Measurements from ENCODE around the gene LDLRAD1. TPM values are rescaled to one million over a fixed set of nuclear protein-coding genes. Genes with fewer than 3 reads are reported as not detected.

LDLRAD1 gene
- polyA plus RNA-seq, 3 donors = not detected

DNA sequence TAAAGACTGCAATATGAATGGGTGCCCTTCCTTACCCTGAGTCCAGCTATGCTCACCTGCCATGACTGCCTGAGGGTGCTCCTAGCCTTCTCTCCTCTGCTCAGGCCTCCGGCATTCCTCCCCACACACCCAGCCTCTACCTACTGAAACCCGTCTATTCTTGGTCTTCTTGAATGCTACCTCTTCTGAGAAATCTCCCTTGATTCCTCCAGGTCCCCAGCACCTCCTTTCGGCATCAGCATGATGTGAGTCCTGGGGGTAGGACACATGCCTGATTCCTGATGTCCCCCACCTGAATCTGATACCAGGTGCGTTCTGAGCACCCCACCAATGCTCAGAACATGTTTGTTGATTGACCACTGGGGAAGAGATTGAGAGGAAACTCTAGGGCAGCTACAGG lies 8.6 kb downstream of the LDLRAD1 start:
- no peak overlapping the region for H3K27ac ChIP-seq (ENCODE audit: low read depth in 1 of 2, low read length in 2 of 2)
- TF ChIP-seq, protein P1, sequence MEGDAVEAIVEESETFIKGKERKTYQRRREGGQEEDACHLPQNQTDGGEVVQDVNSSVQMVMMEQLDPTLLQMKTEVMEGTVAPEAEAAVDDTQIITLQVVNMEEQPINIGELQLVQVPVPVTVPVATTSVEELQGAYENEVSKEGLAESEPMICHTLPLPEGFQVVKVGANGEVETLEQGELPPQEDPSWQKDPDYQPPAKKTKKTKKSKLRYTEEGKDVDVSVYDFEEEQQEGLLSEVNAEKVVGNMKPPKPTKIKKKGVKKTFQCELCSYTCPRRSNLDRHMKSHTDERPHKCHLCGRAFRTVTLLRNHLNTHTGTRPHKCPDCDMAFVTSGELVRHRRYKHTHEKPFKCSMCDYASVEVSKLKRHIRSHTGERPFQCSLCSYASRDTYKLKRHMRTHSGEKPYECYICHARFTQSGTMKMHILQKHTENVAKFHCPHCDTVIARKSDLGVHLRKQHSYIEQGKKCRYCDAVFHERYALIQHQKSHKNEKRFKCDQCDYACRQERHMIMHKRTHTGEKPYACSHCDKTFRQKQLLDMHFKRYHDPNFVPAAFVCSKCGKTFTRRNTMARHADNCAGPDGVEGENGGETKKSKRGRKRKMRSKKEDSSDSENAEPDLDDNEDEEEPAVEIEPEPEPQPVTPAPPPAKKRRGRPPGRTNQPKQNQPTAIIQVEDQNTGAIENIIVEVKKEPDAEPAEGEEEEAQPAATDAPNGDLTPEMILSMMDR (IDR thresholded peaks at IDR 0.05) = no peak
- intact Hi-C loops (cut with micrococcal nuclease) = no loop called here

DNA sequence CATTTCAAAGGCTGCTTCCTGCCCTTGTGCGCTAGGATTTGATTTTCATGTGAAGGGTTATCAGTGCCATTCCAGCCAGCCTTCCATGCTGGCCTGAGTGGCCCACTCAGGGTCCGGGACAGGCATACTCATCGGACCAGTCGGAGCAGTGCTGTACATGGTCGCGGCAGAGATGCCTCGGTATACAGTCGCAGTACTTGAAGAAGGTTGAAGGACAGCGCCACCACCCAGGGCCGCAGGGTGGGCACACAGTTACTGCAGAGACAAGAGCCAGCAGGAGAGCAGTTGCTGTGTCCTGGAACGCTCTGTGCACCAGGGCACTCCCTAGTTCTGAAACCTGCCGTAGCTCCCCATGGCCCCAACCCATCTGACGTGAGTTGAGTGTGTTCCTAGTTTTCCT lies 9.1 kb downstream of the LDLRAD1 start:
- Mint-ChIP-seq H3K36me3 (no peaks in the 10 kb centered on the region), H3K27ac (no peak overlapping the region), H3K4me3 (no peak overlapping the region), H3K9me3 (peaks cover 0 to 7% (median 2%) of the 10 kb centered on the region in 7 donors), H3K27me3 (ENCODE audit: low read depth in 3 of 3) (peaks cover 3 to 13% (median 8%) of the 10 kb centered on the region in 3 donors), H3K4me1 (no peaks in the 10 kb centered on the region)
- H3K4me2 ChIP-seq (replicated peaks; ENCODE audit: extremely low read depth, low read length, poor library complexity, severe bottlenecking) = no peak overlapping the region
- intact Hi-C loops (cut with micrococcal nuclease) = no loop called here
- no peaks in the 10 kb centered on the region for H3K27me3 ChIP-seq (ENCODE audit: control insufficient read depth in 2 of 2, insufficient read depth in 2 of 2, low read length in 2 of 2)
- no peak for DNase-seq
- H3K4me3 ChIP-seq (replicated peaks in 1 of 3; ENCODE audit: low read depth in 2 of 3, low read length in 3 of 3) = no peak overlapping the region
- H3K27ac ChIP-seq (ENCODE audit: low read depth in 1 of 2, low read length in 2 of 2) = no peak overlapping the region
- no peaks in the 10 kb centered on the region for H3K4me1 ChIP-seq (ENCODE audit: control insufficient read depth in 1 of 2, insufficient read depth in 2 of 2, low read length in 2 of 2)
- WGBS (ENCODE audit: insufficient coverage) = 94% methylated on average over 13 of the region's 13 CpGs
- peaks cover 0 to 6% of the 10 kb centered on the region in 2 donors for H3K9me3 ChIP-seq (replicated peaks in 1 of 2; ENCODE audit: control insufficient read depth in 1 of 2, insufficient read depth in 1 of 2, low read length in 2 of 2)
- no peaks in the 10 kb centered on the region for H3K79me2 ChIP-seq (ENCODE audit: insufficient read depth, low read length)
- no peak overlapping the region for H3K9ac ChIP-seq (ENCODE audit: insufficient read depth, low read length, poor library complexity, severe bottlenecking)
- no peaks in the 10 kb centered on the region for H3K36me3 ChIP-seq (replicated peaks in 1 of 2; ENCODE audit: control insufficient read depth in 1 of 2, insufficient read depth in 2 of 2, low read length in 2 of 2)
- H4K20me1 ChIP-seq (ENCODE audit: insufficient read depth, low read length) = no peaks in the 10 kb centered on the region
- TF ChIP-seq, protein P1 (IDR thresholded peaks at IDR 0.05) = no peak
- no peak overlapping the region for H2AFZ ChIP-seq (ENCODE audit: insufficient read depth, low read depth, low read length, poor library complexity, severe bottlenecking)

More for the DNA sequence above, 8.6 kb downstream of the LDLRAD1 start:
- H3K4me3 Mint-ChIP-seq = no peak overlapping the region
- no peaks in the 10 kb centered on the region for H3K36me3 Mint-ChIP-seq
- no peak for DNase-seq
- Histone ChIP-seq H3K4me1 (ENCODE audit: control insufficient read depth in 1 of 2, insufficient read depth in 2 of 2, low read length in 2 of 2) (no peaks in the 10 kb centered on the region), H3K9ac (ENCODE audit: insufficient read depth, low read length, poor library complexity, severe bottlenecking) (no peak overlapping the region), H3K27me3 (ENCODE audit: control insufficient read depth in 2 of 2, insufficient read depth in 2 of 2, low read length in 2 of 2) (no peaks in the 10 kb centered on the region), H3K36me3 (replicated peaks in 1 of 2; ENCODE audit: control insufficient read depth in 1 of 2, insufficient read depth in 2 of 2, low read length in 2 of 2) (no peaks in the 10 kb centered on the region), H3K79me2 (ENCODE audit: insufficient read depth, low read length) (no peaks in the 10 kb centered on the region), H4K20me1 (ENCODE audit: insufficient read depth, low read length) (no peaks in the 10 kb centered on the region), H3K4me2 (replicated peaks; ENCODE audit: extremely low read depth, low read length, poor library complexity, severe bottlenecking) (no peak overlapping the region), H3K4me3 (replicated peaks in 1 of 3; ENCODE audit: low read depth in 2 of 3, low read length in 3 of 3) (no peak overlapping the region), H3K9me3 (replicated peaks in 1 of 2; ENCODE audit: control insufficient read depth in 1 of 2, insufficient read depth in 1 of 2, low read length in 2 of 2) (peaks cover 0 to 1% of the 10 kb centered on the region in 2 donors), H2AFZ (ENCODE audit: insufficient read depth, low read depth, low read length, poor library complexity, severe bottlenecking) (no peak overlapping the region)
- H3K4me1 Mint-ChIP-seq = no peaks in the 10 kb centered on the region
- H3K9me3 Mint-ChIP-seq = peaks cover 0 to 6% (median 2%) of the 10 kb centered on the region in 7 donors
- peaks cover 3 to 15% (median 8%) of the 10 kb centered on the region in 3 donors for H3K27me3 Mint-ChIP-seq (ENCODE audit: low read depth in 3 of 3)
- no peak overlapping the region for H3K27ac Mint-ChIP-seq
- WGBS (ENCODE audit: insufficient coverage) = 94% methylated on average over 3 of the region's 4 CpGs

Measured in CD14-positive monocyte (primary cell).